Measurements from ENCODE around the gene CADPS2.

CADPS2 gene

GRCh38 chr7:122470859-122471258, 415.4 kb downstream of the CADPS2 start:
- no peak overlapping the region for H3K27ac ChIP-seq
- TF ChIP-seq CTCF (conservative IDR thresholded peaks at IDR 0.05) = no peak

GRCh38 chr7:122468945-122469344, 417.3 kb downstream of the CADPS2 start:
- no peak for TF ChIP-seq CTCF (conservative IDR thresholded peaks at IDR 0.05)
- H3K27ac ChIP-seq = no peak overlapping the region

GRCh38 chr7:122467661-122468449, 418.4 kb downstream of the CADPS2 start:
- H3K27ac ChIP-seq = no peak overlapping the region
- TF ChIP-seq CTCF (conservative IDR thresholded peaks at IDR 0.05) = no peak

- TF ChIP-seq CTCF (conservative IDR thresholded peaks at IDR 0.05) = no peak
- no peak overlapping the region for H3K27ac ChIP-seq
These were observed 421.0 kb downstream of the CADPS2 start for GRCh38 chr7:122465296-122465695.

GRCh38 chr7:122463631-122464030, 422.6 kb downstream of the CADPS2 start:
- no peak overlapping the region for H3K27ac ChIP-seq
- TF ChIP-seq CTCF (conservative IDR thresholded peaks at IDR 0.05) = no peak

- no peak for TF ChIP-seq CTCF (conservative IDR thresholded peaks at IDR 0.05)
- H3K27ac ChIP-seq = no peak overlapping the region
These were observed 425.3 kb downstream of the CADPS2 start for GRCh38 chr7:122460936-122461335.

GRCh38 chr7:122457969-122458368, 428.3 kb downstream of the CADPS2 start:
- H3K27ac ChIP-seq = no peak overlapping the region
- TF ChIP-seq CTCF (conservative IDR thresholded peaks at IDR 0.05) = no peak
